ENCODE results near the gene NRG3.

The NRG3 gene

DNA sequence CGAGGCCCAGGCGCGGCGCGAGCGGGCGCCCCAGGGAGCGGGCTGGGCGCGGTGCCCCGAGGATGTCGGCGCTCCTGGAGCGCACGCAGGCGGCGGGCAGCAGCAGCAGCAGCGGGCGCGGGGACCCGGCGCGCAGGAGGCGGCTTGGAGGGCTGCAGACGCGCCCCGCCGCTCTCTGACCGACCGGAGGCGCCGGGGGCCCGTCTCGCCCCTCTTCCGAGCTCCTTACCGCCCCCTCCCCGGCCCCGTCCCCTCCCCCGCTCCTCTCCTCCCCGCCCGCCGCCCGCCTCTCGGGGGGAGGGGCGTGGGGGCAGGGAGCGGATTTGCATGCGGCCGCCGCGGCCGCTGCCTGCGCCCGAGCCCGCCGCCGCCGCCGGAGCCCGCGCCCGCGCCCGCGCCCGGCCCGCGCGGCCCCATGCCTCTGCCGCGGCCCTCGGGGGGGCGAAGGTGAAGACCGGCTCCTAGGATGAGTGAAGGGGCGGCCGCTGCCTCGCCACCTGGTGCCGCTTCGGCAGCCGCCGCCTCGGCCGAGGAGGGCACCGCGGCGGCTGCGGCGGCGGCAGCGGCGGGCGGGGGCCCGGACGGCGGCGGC lies at the start of gene NRG3:
Gene NRG3, plus strand, starts transcription at position 320 of the 592 bp plus-strand sequence.
- H3K9me3 ChIP-seq (ENCODE audit: control insufficient read depth, low read length): no peaks in the 10 kb centered on the region
- peak within 1 kb of the TSS; percentile 62 for H3K4me2 ChIP-seq (ENCODE audit: low read length)
- no peak within 1 kb of the TSS for H3K9ac ChIP-seq
- peak within 1 kb of the TSS; percentile 46 for H3K4me3 ChIP-seq (ENCODE audit: low read depth, low read length)
- H2AFZ ChIP-seq: peak within 1 kb of the TSS; percentile 76
- no peaks in the 10 kb centered on the region for H3K27me3 ChIP-seq (ENCODE audit: control insufficient read depth, insufficient read depth, low read length)
- H3K4me1 ChIP-seq: no peaks in the 10 kb centered on the region
- TF ChIP-seq, protein P1, sequence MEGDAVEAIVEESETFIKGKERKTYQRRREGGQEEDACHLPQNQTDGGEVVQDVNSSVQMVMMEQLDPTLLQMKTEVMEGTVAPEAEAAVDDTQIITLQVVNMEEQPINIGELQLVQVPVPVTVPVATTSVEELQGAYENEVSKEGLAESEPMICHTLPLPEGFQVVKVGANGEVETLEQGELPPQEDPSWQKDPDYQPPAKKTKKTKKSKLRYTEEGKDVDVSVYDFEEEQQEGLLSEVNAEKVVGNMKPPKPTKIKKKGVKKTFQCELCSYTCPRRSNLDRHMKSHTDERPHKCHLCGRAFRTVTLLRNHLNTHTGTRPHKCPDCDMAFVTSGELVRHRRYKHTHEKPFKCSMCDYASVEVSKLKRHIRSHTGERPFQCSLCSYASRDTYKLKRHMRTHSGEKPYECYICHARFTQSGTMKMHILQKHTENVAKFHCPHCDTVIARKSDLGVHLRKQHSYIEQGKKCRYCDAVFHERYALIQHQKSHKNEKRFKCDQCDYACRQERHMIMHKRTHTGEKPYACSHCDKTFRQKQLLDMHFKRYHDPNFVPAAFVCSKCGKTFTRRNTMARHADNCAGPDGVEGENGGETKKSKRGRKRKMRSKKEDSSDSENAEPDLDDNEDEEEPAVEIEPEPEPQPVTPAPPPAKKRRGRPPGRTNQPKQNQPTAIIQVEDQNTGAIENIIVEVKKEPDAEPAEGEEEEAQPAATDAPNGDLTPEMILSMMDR (IDR thresholded peaks at IDR 0.05): no peak
- no peaks in the 10 kb centered on the region for H3K36me3 ChIP-seq (ENCODE audit: control insufficient read depth, insufficient read depth, low read length)
- H3K27ac ChIP-seq: peak within 1 kb of the TSS; percentile 17
- no peaks in the 10 kb centered on the region for H3K79me2 ChIP-seq

DNA sequence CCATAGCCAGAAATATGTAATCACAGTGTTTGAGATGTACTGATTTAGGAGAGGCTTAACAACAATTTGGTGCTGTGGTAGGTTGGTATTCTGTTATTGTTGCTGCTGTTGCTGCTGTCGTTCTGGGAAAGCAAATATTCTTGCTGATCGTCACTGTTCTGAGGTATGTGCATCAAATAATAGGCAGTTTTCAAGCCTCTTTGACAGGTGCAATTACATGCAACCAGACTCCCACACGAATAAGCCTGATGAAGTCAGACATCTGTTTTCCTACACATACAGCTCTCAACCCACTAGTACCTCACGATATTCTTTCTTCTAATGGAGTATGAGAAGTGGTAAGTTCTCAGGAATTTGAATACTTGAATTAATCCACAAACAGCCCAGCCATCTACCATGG lies 46.7 kb upstream of the NRG3 start:
- Histone ChIP-seq H3K4me2 (ENCODE audit: low read length) (no peak overlapping the region), H3K4me3 (ENCODE audit: low read depth, low read length) (no peak overlapping the region), H3K9ac (no peak overlapping the region), H3K36me3 (ENCODE audit: control insufficient read depth, insufficient read depth, low read length) (no peaks in the 10 kb centered on the region), H3K79me2 (no peaks in the 10 kb centered on the region), H2AFZ (no peak overlapping the region), H3K9me3 (ENCODE audit: control insufficient read depth, low read length) (no peaks in the 10 kb centered on the region), H3K27me3 (ENCODE audit: control insufficient read depth, insufficient read depth, low read length) (no peaks in the 10 kb centered on the region), H3K4me1 (no peaks in the 10 kb centered on the region), H3K27ac (no peak overlapping the region)
- TF ChIP-seq, protein P1 (IDR thresholded peaks at IDR 0.05): no peak

DNA sequence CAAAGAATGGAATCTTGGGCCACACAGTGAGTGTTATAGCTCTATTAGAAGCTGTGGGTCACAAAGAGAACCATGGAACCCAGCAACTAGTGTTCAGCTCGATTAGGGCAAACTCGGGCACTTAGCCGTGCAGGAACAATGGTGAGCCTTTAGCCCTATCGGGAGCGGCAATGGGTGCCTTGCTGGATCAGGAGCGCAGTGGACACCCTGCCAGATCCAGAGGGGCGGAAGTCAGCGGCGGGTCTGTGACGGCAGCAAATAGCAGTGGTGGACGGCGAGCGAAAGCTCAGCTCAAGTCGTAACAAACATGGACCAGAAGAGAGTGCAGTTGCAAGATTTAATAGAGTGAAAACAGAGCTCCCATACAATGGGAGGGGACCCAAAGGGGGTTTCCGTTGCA lies 43.9 kb upstream of the NRG3 start:
- no peaks in the 10 kb centered on the region for H3K36me3 ChIP-seq (ENCODE audit: control insufficient read depth, insufficient read depth, low read length)
- no peaks in the 10 kb centered on the region for H3K27me3 ChIP-seq (ENCODE audit: control insufficient read depth, insufficient read depth, low read length)
- TF ChIP-seq, protein P1 (IDR thresholded peaks at IDR 0.05): no peak
- H3K4me2 ChIP-seq (ENCODE audit: low read length): no peak overlapping the region
- no peaks in the 10 kb centered on the region for H3K9me3 ChIP-seq (ENCODE audit: control insufficient read depth, low read length)
- no peak overlapping the region for H3K9ac ChIP-seq
- H3K79me2 ChIP-seq: no peaks in the 10 kb centered on the region
- no peaks in the 10 kb centered on the region for H3K4me1 ChIP-seq
- no peak overlapping the region for H2AFZ ChIP-seq
- H3K4me3 ChIP-seq (ENCODE audit: low read depth, low read length): no peak overlapping the region
- H3K27ac ChIP-seq: no peak overlapping the region

DNA sequence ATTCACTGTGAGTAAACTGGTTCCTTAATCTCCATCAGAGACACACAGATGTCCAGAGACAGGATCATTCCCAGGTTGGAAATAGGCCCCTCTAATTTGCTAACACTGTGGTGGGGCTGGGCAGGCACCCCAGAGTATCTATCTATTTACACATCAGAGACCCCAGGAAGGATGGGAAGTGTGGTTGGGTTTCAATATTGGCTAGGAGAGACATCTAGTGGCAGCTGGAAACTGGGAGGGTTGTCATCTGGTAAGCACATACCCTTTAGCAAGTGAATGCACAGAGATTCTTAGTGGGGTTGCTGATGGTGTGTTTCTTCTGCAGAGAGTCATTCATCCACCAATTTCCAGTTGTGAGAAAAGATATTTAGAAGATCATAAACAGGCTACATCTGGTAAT lies 36.0 kb upstream of the NRG3 start:
- TF ChIP-seq, protein P1 (IDR thresholded peaks at IDR 0.05): no peak
- Histone ChIP-seq H3K36me3 (ENCODE audit: control insufficient read depth, insufficient read depth, low read length) (no peaks in the 10 kb centered on the region), H2AFZ (no peak overlapping the region), H3K9ac (no peak overlapping the region), H3K79me2 (no peaks in the 10 kb centered on the region), H3K4me2 (ENCODE audit: low read length) (no peak overlapping the region), H3K27me3 (ENCODE audit: control insufficient read depth, insufficient read depth, low read length) (no peaks in the 10 kb centered on the region), H3K27ac (no peak overlapping the region), H3K4me1 (no peaks in the 10 kb centered on the region), H3K9me3 (ENCODE audit: control insufficient read depth, low read length) (no peaks in the 10 kb centered on the region), H3K4me3 (ENCODE audit: low read depth, low read length) (no peak overlapping the region)

DNA sequence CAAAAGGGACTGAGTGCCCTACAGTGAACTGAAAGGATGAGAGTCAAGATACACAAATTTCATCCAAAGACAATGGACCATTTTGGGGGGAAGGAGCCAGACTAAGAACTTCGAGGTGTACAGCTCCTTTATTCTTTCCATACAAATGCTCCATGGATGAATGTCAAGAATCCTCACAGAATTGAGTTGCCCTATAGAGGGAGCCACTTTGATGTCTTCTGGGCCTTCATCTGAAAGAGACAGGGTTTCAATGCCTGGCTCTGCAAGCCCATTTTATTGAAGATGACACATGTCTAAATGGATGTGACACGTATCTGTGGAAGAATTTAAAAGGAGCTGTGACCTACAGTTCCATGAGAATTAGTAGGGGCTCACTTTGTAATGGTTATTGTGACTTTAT lies 32.0 kb upstream of the NRG3 start:
- Histone ChIP-seq H3K36me3 (ENCODE audit: control insufficient read depth, insufficient read depth, low read length) (no peaks in the 10 kb centered on the region), H3K4me3 (ENCODE audit: low read depth, low read length) (no peak overlapping the region), H3K9ac (no peak overlapping the region), H3K9me3 (ENCODE audit: control insufficient read depth, low read length) (no peaks in the 10 kb centered on the region), H3K79me2 (no peaks in the 10 kb centered on the region), H3K4me1 (no peaks in the 10 kb centered on the region), H3K27me3 (ENCODE audit: control insufficient read depth, insufficient read depth, low read length) (no peaks in the 10 kb centered on the region), H2AFZ (no peak overlapping the region), H3K27ac (no peak overlapping the region), H3K4me2 (ENCODE audit: low read length) (no peak overlapping the region)
- TF ChIP-seq, protein P1 (IDR thresholded peaks at IDR 0.05): no peak

Measured in parathyroid adenoma (tissue), 2 donors.